Measurements from ENCODE around the gene B4GALNT3.
A peak's percentile ranks its signal among the peaks of the same experiment; 100 is the strongest.
"Not testable (repeated sequence)": the region's sequence is repeated elsewhere in the genome, so short reads cannot be mapped to it uniquely, and the experiment has no call there.

The B4GALNT3 gene

DNA sequence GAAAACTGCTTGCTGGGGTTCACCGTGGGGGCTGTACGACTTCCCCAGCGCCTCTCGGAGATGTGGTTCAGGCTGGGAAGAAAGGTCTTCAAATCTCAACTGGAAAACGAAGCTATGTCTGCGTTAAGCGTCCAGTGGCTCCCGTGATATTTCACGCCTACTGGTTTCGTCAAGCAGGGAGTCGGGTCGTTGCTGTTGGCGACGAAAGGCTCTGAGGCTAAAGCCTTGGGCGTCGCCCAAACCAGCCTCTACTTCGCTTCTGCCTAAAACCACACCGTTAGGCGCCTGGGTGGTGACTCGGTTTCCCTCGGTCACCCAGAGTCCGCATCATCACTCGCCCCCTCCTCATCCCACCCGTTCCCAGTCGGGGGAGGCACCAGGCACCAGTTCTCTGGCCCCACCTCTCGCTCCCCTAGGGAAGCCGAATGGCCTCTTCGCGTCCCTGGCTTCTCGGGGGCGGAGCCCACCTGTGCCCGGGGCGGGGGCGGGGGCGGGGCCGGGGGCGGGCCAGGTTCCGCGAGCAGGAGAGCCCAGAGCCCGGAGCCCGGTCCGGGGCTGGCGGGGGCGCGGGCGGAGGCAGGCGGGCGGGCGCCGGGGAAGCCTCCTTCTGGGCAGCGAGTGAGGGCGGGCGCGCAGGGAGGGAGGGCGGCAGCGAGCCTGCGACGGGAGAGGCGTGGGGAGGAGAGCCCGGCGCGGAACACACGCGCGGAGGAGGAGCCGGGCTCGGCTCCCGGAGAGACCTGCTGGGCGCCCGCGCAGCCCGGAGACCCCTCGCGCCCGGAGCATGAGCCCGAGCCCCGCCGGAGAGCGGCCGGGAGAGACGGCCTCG lies at the start of gene B4GALNT3:
Gene B4GALNT3, plus strand, starts transcription at position 510 of the 829 bp plus-strand sequence. CDS start 438 bp downstream, outside the sequence.
- peak; percentile 73 for DNase-seq

DNA sequence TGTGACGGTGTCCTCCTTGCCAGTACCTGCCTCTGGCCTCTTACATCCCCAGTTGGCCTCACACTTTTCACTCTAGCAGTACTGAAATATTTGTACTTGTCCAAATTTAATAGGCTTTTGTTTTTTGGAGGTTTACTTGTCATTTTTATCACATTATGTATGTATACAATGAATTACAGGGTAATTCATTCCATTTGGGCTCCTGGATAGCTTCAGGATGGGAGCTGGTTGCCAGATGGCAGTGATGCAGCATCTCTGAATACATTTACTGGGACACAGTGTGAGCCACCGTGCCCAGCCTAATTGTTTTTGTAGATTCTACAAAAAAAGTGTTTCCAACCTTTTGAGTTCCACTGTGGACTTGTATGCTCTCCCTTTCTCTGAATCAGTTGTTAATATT lies 44.9 kb upstream of the B4GALNT3 start:
- no peak for DNase-seq

DNA sequence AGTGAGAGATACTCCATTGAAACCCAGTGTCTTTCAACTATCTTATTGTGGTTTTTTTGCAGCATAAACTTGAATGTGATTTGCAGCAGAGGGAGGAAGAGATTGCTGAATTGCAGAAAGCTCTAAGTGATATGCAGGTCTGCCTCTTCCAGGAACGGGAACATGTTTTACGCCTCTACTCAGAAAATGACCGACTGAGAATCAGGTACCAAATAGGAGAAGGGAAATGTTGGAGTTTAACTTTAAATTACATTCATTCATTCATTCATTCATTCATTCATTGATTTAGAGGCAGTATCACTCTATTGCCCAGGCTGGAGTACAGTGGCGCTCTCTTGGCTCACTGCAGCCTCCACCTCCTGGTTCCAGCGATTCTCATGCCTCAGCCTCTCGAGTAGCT lies 41.3 kb upstream of the B4GALNT3 start:
- DNase-seq = no peak

DNA sequence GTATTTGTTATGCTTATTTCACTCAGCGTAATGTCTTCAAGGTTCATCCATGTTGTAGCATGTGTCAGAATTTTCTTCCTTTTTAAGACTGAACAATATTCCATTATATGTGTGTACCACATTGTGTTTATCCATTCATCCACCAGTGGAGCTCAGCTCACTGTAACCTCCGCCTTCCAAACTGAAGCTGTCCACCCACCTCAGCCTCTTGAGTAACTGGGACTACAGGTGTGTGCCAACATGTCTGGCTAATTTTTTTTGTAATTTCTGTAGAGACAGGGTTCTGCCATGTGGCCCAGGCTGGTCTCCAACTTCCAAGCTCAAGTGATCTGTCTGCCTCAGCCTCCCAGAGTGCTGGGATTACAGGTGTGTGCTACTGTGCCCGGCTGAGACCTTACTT lies 37.2 kb upstream of the B4GALNT3 start:
- no peak for DNase-seq

DNA sequence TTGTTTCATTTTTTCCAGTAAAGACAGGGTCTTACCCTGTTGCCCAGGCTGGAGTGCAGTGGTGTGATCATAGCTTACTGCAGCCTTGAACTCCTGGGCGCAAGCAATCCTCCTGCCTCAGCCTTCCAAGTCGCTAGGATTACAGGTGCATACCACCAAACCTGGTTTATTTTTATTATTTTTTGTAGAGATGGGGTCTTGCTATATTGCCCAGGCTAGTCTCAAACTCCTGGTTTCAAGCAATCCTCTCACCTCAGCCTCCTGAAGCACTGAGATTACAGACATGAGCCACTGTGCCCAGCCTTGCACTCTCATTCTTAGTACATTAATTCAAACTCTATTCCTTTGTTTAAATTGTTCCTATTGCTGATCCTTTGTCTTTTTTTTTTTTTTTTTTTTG lies 24.0 kb upstream of the B4GALNT3 start:
- DNase-seq = not testable (repeated sequence)

DNA sequence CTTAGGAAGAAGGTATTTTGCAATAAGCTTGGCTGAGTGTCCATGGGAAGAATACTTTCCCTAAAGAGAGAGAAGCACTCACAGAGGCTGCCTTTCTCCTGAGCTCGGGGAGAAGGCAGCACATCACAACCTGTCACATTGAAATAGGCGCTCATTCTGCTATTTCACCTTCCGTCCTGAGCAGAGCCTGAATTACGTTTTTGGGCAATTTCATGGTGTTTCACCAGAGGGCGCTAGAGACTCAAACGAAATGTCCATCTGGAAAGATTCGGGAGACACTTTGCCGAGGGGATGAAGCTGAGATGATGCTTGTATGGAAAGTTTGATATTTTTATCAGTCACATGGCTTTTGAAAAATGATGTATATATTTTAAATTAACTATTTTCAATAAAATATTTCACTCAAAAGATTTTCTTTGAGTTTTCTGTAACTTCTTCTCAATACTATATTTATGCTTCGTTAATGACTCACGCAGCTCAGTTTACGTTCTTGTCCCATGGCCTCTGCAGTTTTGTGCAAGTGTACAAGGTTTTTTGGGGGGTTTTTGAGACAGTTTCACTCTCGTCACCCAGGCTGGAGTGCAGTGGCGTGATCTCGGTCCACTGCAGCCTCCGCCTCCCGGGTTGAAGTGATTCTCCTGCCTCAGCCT lies 17.4 kb upstream of the B4GALNT3 start:
- peak; percentile 48 for DNase-seq

DNA sequence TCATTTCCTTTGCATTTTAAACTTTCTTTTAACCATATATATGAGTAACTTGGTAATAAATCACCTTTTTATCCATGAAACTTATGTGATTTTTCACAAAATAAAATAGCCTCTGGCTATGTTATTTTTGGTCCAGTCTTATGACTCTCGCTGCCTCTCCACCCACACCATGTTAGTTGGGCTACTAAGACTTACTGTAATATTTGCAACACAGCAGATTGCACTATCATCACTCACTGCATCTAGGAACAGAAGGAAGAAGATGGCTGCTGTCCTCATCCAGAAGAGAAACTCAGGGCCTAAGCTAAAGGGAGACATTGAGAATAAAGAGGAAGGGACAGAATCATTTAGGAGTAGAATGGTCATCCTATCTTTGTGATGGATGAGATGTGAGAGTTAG lies 12.6 kb upstream of the B4GALNT3 start:
- no peak for DNase-seq

DNA sequence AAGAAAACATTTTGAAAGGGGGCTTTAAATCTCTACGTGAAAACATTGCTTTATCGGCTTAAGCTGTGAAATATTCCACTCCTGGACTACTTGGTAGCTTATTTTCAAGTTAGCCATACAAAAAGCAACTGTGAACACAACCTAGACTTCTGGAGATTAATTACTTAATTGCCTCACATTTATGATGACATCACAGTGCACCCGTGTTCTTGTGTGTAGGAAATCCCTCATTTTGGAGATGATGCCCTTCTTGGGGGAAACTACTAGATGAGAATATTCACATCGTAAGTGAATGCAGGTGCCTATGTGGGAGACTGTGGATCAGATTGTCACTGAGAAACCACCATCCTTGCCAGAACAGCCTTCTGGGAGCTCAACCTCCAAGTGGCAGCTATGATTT lies 10.5 kb upstream of the B4GALNT3 start:
- no peak for DNase-seq

DNA sequence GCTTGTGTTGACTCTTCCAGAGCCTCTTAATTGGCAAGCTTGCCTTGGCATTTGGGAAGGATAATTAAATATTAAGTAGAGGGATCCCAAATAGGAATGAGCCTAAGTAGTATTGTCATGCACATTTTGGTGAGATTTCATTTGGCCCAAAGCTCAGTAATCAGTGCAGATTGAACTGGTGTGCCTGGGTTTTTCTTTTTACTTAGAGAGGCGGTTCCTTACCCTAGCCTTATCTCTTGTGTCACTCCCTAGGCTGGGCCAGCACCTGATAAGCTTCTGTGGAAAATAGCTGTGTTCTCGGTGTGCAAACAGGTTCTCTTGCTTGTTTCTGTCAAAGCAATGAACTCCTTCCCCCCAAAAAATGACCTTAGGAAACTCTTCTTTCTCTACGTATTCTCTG lies 9.3 kb upstream of the B4GALNT3 start:
- no peak for DNase-seq

DNA sequence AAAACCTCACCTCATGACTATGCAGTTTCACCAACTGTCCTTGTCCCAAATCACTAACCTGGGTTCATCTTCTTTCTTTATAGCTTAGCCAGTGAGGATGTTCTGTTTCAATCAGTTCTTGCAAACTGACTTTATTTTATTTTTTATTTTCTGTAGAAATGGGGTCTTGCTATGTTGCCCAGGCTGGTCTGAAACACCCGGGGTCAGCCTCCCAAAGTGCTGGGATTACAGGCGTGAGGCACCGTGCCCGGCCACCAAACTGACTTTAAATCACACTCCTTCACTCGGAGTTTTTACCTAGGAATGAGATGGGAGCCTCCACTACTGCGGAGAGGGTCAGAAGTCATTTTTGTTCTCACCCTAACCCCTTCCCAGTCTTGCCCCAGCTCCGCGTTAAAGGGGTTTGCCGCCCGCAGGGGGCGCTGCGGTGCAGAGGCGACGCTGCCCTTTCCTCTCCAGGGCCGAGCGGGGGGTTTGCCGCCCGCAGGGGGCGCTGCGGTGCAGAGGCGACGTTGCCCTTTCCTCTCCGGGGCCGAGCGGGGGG lies 7.0 kb upstream of the B4GALNT3 start:
- no peak for DNase-seq

DNA sequence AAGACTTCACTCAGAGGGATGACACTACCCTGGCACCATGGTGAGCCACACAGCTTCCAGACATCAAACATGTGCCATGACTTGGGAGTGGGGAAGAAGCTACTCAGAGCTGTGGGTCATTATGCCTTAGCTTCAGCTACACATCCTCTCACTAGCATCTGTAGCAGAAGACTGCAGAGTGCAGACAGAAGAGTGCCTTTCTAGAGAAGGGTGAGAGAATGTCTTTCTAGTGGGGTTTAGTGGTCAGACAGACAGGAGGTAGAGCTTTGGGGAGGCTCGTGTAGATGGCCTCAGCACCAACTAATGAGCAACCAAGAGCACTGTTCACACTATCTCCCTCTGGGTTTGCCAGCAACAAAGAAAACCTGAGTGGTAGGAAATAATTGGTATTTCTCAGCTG lies 4.9 kb upstream of the B4GALNT3 start:
- no peak for DNase-seq

DNA sequence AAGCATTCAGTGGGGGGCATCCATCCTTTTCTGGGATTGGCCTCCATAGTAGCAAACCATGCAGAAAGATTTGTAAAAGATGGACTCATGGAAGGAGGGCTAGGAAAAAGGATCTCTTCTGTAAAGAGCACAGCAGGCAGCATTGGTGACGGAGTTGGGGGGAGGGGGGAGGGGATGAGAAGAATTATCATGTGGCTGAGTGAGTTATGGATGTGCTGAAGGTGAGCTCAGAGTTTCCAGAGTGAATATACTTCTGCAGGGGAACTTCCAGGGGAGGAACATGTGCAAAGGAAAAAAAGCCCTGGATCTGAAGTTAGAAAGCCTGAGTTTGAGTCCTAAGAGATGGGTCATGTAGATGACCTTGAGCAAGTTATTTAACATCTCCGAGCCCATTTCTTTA lies 3.9 kb upstream of the B4GALNT3 start:
- no peak for DNase-seq

DNA sequence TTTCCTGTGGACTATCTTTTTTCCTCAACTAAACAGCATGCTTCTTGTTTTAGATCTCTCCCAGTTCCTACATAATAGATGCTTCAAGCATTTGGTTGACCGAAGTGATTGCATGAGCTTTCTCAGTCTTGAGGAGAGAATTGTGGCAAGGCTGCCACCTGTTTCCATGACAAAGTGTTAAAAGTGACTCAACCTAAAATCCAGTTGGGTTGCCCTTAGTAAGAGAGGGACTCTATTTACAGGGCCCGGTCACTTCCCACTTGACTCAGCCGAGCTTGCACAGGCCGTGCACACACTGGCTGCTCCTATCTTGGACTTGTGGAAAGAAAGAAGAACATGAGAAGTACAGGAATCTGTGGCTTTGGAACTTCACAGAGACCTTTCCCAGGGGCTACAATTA lies 2.1 kb upstream of the B4GALNT3 start:
- DNase-seq = no peak

DNA sequence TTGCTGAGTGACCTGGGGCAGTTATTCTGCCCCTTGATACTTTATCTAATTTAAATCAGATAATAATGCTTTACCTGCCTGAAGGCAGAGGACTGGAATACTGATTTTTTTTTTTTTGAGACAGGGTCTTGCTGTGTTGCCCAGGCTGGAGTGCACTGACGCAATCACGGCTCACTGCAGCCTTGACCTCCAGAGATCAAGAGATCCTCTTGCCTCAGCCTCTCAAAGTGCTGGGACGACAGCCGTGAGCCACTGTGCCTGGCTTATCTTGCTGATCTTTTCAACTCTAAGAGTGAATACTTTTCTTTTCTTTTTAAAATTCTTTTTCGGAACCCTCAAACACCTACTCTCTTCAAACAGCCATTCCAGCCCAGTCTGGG lies 699 bp upstream of the B4GALNT3 start:
- DNase-seq = no peak

DNA sequence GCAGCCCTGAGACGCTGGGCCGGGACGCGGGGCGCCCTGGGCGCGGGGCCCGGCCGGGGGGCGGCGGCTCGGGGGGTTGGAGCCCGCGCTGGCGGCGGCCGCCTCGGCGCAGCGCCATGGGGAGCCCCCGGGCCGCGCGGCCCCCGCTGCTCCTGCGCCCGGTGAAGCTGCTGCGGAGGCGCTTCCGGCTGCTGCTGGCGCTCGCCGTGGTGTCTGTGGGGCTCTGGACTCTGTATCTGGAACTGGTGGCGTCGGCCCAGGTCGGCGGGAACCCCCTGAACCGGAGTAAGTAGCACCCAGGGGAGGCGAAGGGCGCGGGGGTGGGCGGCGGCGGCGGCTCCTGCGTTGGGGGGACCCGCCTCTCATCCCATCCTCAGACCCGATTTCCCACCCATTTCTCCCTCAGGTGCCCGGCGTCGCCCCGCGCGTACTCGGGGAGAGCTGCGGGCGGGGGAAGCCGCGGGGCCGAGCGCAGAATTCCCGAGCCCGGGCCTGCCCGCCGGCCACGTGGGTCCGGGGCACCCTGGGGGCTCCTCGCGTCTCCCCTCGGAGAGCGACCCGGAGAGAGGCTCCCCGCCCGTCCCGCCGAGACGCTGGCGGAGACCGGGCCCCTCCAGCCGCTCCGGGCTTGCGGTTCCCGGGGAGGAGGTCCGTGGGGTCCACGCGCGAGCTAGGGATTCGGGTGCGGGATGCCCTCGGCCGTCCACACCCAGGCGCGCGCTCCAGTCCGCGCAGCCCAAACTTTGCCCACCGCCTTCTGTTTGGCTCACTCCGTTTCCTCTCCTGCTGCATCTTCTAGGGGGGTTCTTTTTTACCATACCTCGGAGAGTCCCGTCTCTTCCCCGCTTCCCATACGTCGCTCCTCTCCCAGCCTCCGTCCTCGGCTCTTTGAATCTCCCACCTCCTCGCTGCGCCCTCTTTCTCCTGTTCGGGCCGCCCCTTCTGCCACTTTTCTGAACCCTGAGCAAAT lies 807 bp downstream of the B4GALNT3 start:
- DNase-seq = peak; percentile 47

DNA sequence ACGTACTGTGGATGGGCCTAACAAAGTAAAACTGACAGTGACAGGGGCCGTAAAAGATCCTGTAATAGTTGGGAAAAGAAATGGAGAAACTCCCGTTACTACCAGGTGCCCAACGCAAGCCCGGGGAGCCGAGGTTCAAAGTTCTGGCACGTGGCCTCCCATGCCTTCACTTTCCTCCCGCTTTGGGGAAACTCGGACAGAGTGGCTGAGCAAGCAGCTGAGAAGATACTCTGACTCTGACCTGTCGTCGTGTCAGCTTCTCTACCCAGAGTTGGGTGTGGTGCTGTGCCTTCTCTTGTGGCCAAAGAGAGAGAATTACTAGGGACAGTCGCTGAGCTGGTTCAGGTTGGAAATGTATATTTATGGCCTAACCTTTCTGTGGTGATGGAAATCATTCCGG lies 1.7 kb downstream of the B4GALNT3 start:
- DNase-seq = no peak

DNA sequence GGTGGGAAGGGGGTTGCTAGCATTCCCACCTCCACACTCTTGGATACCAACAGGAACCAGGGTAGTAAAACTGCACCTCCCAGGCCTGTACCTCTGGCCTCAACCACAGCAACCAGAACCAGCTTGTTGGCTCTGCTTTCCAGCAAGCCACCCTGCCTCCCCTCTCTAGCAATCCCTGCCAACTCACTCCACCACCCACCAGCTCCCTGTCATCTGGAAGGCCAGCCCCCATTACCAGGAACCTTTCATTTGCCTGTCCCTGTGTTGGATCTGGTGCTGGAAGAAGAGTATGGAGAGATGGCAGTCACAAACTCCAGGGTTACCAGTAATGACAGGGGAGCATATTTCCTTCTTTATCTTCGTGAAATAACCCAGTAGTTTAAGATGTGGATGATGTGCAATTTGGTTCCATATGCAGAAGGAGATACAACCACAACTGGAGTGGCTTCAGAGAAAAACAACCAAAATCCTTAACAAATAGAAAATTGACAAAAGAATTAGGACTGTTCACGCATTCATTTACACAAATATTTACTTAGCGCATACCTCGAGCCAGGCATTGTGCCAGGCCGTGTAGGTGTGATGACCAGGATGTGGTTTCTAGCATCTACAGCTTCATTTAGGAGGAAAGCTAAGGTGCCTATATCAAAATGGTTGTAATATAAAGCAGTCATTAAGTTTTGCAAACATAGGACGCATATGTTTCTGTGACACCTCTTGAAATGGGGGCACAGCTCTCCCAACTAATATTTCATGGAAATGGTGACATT lies 3.4 kb downstream of the B4GALNT3 start:
- peak; percentile 57 for DNase-seq

DNA sequence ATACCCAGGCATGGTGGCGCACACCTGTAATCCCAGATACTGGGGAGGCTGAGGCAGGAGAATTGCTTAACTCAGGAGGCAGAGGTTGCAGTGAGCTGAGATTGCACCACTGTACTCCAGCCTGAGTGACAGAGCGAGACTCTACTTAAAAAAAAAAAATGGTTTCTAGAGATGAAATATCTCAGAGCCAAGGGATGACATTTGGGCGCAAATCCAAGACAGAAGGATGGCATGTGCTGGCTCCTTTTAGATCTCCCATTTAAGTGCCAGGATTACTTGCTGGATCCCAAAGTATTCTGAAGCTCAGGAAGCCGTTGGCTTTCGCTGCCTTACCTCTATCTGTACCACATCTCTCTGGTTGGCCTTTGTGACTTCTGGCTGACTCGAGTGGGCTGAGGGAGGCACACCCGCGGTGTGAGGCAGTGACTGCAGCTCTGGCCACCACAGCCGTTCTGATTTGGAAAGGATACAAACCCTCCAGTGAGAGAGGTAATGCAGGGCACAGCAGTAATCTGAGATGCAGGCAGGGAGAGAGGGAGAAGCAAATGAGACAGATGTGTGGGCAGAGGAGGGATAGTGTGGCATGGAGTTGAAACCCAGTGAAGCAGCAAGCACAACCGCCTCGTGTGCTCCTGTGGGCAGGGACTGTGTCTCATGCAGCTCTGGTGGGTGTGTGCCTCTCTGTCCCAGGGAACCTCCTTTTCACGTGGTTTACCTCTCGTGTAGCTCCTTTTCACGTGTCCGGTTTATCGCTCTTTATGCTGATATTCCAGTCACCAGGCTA lies 4.9 kb downstream of the B4GALNT3 start:
- DNase-seq = peak; percentile 56

DNA sequence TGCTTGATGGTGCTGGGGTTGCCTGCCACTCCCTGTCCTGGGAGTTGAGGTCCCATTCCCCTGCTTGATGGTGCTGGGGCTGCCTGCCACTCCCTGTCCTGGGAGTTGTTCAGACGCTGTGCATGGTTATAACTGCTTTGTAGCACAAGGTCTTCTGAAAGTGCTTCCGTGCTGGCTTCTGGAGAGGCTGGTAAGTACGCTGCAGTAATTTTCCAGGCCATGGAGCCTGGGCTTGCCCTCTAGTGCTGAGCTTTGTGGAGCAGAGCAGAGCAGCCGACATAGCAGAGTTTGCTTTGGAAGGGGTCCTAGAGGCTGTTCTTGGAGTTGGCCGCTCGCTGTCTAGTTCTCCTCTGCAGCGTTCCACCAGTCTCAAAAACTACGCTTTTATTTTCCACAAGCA lies 6.3 kb downstream of the B4GALNT3 start:
- peak; percentile 59 for DNase-seq

DNA sequence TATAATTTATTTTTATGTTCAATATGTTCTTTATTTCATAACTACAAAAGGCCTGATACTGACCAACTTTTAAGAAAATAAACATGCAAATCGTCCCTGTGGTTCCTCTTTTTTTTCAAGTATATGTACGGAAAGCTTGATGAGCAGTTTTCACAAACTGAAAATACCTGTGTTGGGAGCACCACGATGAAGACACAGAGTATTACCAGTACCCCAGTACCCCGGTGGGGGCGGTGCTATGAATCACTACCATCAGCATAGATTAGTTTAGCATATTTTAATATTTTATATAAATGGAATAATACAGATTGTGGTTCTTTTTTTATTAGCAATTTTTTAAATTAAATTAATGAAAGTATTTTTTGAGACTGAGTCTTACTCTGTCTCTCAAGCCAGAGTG lies 7.0 kb downstream of the B4GALNT3 start:
- no peak for DNase-seq

DNA sequence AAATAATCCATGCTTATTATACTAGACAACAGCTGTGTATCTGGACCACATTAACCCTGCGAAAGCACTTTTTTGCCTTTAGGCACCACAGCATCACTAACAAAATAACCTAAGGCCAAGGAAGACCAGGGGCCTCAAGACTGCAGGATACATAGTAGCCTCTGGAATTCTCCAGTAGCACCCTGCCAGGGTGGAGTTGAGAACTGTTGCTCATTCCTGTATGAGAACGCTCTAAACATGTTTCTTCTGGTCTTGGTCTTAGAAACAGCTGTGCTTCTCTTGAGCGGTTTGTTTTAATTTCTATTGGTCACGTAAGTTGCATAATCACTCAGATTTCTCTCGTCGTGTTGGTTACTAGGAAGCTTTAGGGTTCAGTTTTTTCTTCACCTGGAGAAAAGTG lies 7.9 kb downstream of the B4GALNT3 start:
- no peak for DNase-seq

Data from left hindlimb (tissue), 1 donor.